Fibroblast of lung (primary cell): Measurements from ENCODE around the gene SLC25A51. TPM values are rescaled to one million over a fixed set of nuclear protein-coding genes. Genes with fewer than 3 reads are reported as not detected.

Source experiments
- DNase-seq, 2 donors: peaks; one replicate each; pipeline versions ENCODE4 v3.0.0 to v3.0.0-alpha.2; 2010; ENCODE audit warnings: low read depth in 2 of 2
- H2AFZ ChIP-seq: 2 replicates; pipeline ENCODE4 v1.5.1; 2012; ENCODE audit warnings: low read length, control low read depth, inconsistent platforms
- H3K27ac ChIP-seq: 2 replicates; pipeline ENCODE4 v1.5.1; 2011; ENCODE audit warnings: low read length, control low read depth; ENCODE audit not compliant: insufficient read depth
- H3K27me3 ChIP-seq: 2 replicates; pipeline ENCODE4 v1.5.1; 2011; ENCODE audit warnings: mild to moderate bottlenecking, low read length; ENCODE audit not compliant: control insufficient read depth, insufficient read depth
- H3K36me3 ChIP-seq: 2 replicates; pipeline ENCODE4 v1.5.1; 2011; ENCODE audit warnings: low read length; ENCODE audit not compliant: control insufficient read depth, insufficient read depth
- H3K4me1 ChIP-seq: 2 replicates; pipeline ENCODE4 v1.5.1; 2011; ENCODE audit warnings: low read length; ENCODE audit not compliant: control insufficient read depth, insufficient read depth; ENCODE audit errors: extremely low read depth
- H3K4me2 ChIP-seq: 2 replicates; pipeline ENCODE4 v1.5.1; 2011; ENCODE audit warnings: low read length, control low read depth; ENCODE audit not compliant: insufficient read depth; ENCODE audit errors: extremely low read depth
- H3K4me3 ChIP-seq, 4 experiments: fragments of 200-600 bp in 1 of 4; sonication (generic) in 1 of 4; replicated peaks in 1 of 4; 2 replicates each; pipeline ENCODE4 v1.5.1; 2011 to 2016; ENCODE audit warnings: low read length in 4 of 4, low read depth in 3 of 4, mild to moderate bottlenecking in 3 of 4, control low read depth in 2 of 4, inconsistent platforms in 1 of 4, mixed read lengths in 1 of 4; ENCODE audit not compliant: insufficient read depth in 1 of 4; ENCODE audit errors: control extremely low read depth in 1 of 4
- H3K79me2 ChIP-seq: 2 replicates; pipeline ENCODE4 v1.5.1; 2012; ENCODE audit warnings: mild to moderate bottlenecking, low read length, inconsistent platforms; ENCODE audit not compliant: control insufficient read depth, insufficient read depth
- H3K9ac ChIP-seq: 2 replicates; pipeline ENCODE4 v1.5.1; 2011; ENCODE audit warnings: mild to moderate bottlenecking, low read length, control low read depth; ENCODE audit not compliant: insufficient read depth
- H3K9me3 ChIP-seq: 2 replicates; pipeline ENCODE4 v1.5.1; 2012; ENCODE audit warnings: low read depth, low read length; ENCODE audit not compliant: control insufficient read depth, insufficient read depth
- H4K20me1 ChIP-seq: 2 replicates; pipeline ENCODE4 v1.5.1; 2011; ENCODE audit warnings: low read length; ENCODE audit not compliant: control insufficient read depth, insufficient read depth; ENCODE audit errors: extremely low read depth
- EZH2 ChIP-seq: IDR thresholded peaks from 2 replicates; pipeline ENCODE4 v1.5.1; 2012; ENCODE audit warnings: low read length, control low read depth, mild to moderate bottlenecking; ENCODE audit errors: missing control alignments
- polyA plus RNA-seq, 2 donors: library from polyadenylated mRNA; depleted of rRNA in 1 of 2; stranded (reverse) in 1 of 2; unstranded in 1 of 2; fragments of >200 nt; gene quantifications; 2 replicates each; pipeline ENCODE4 v1.2.1, GENCODE V29; 2011 to 2012; ENCODE audit warnings: missing spikeins in 1 of 2
- total RNA-seq: library from RNA; depleted of rRNA; stranded (reverse); fragments of >200 nt; gene quantifications from 2 replicates; pipeline ENCODE4 v1.2.1, GENCODE V29; 2014
- TF ChIP-seq, protein P1 (sequence below), 2 donors: IDR thresholded peaks in 1 of 2; conservative IDR thresholded peaks in 1 of 2; 1 replicate in 1 of 2; 2 replicates in 1 of 2; pipeline ENCODE4 v1.5.1; 2011 to 2012; ENCODE audit warnings: low read length in 2 of 2, control low read depth in 1 of 2, inconsistent platforms in 1 of 2, low read depth in 1 of 2, mild to moderate bottlenecking in 1 of 2

Gene SLC25A51
- total and polyA plus RNA-seq, 2 donors (not counting 1 experiment from before 2014, with no cell fraction given), result 39.3 to 100 TPM

DNA sequence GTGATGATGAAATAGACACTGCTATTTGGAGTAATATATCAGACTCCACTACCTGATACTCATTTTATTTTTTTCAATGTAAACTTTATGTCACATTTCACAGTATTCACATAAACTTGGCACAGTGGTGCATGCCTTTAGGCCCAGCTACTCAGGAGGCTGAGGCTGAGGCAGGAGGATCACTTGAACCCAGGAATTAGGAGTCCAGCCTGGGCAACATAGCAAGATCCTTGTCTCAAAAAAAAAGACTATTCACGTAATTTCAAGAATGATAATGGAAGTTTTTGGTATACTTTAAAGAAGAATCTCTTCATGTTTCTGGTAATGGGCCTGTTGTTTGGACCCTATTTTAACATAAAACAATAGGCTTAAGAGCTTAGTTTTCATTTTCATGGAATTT is 47.4 kb downstream of the SLC25A51 start:
- no peaks in the 10 kb centered on the region for H3K79me2 ChIP-seq
- no peak overlapping the region for H3K4me2 ChIP-seq
- no peak for DNase-seq
- no peaks in the 10 kb centered on the region for H4K20me1 ChIP-seq
- no peaks in the 10 kb centered on the region for H3K9me3 ChIP-seq
- H3K4me1 ChIP-seq, result no peaks in the 10 kb centered on the region
- no peak overlapping the region for H2AFZ ChIP-seq
- TF ChIP-seq EZH2, result no peak
- TF ChIP-seq, protein P1, sequence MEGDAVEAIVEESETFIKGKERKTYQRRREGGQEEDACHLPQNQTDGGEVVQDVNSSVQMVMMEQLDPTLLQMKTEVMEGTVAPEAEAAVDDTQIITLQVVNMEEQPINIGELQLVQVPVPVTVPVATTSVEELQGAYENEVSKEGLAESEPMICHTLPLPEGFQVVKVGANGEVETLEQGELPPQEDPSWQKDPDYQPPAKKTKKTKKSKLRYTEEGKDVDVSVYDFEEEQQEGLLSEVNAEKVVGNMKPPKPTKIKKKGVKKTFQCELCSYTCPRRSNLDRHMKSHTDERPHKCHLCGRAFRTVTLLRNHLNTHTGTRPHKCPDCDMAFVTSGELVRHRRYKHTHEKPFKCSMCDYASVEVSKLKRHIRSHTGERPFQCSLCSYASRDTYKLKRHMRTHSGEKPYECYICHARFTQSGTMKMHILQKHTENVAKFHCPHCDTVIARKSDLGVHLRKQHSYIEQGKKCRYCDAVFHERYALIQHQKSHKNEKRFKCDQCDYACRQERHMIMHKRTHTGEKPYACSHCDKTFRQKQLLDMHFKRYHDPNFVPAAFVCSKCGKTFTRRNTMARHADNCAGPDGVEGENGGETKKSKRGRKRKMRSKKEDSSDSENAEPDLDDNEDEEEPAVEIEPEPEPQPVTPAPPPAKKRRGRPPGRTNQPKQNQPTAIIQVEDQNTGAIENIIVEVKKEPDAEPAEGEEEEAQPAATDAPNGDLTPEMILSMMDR (conservative IDR thresholded peaks at IDR 0.05 in 1 of 2, IDR thresholded peaks at IDR 0.05 in 1 of 2; ENCODE audit: low read depth in 1 of 2, low read length in 2 of 2), result no peak
- H3K36me3 ChIP-seq, result peaks cover 6% of the 10 kb centered on the region
- no peak overlapping the region for H3K4me3 ChIP-seq
- H3K27me3 ChIP-seq, result no peaks in the 10 kb centered on the region
- H3K27ac ChIP-seq, result no peak overlapping the region
- no peak overlapping the region for H3K9ac ChIP-seq

DNA sequence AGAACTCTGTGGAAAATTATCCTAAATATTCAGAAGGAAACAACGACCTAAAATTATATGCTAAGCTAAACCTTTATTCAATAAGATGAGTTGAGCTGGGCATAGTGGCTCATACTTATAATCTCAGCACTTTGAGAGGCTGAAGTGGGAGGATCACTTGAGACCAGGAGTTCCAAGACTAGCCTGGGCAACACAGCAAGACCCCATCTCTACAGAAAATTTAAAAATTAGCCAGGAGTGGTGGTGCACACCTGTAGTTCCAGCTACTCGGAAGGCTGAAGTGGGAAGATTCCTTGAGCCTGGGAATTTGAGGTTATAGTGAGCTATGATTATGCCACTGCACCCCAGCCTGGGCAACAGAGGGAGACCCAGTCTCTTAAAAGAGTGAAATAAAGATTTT is 51.7 kb downstream of the SLC25A51 start:
- no peaks in the 10 kb centered on the region for H3K36me3 ChIP-seq

DNA sequence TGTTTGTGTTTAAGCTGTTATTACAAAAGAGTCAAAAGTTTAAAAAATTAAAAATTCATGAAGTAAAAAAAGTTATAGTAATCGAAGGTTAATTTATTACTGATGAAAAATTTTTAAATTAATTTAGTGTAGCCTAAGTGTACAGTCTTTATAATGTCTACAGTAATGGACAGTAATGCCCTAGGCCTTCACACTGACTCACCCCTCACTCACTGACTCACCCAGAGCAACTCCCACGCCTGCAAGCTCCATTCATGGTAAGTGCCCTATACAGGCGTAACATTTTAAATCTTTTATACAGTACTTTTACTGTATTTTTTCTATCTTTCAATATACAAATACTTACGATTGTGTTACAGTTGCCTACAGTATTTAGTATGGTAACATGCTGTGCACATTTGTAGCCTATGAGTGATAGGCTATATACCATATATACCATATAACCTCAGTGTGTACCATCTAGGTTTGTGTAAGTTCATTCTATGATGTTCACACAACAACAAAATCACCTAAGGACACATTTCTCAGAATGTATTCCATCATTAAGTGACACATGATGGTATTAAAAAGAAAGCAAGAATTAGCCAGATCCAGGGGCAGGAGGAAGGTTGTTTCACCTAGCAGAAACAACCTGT is 63.2 kb downstream of the SLC25A51 start:
- no peak overlapping the region for H3K9ac ChIP-seq
- peak; percentile 69 to 85 for DNase-seq
- H3K27ac ChIP-seq, result no peak overlapping the region
- H3K27me3 ChIP-seq, result no peaks in the 10 kb centered on the region
- H3K79me2 ChIP-seq, result no peaks in the 10 kb centered on the region
- no peak overlapping the region for H3K4me3 ChIP-seq
- no peak for TF ChIP-seq EZH2
- TF ChIP-seq, protein P1 (conservative IDR thresholded peaks at IDR 0.05 in 1 of 2, IDR thresholded peaks at IDR 0.05 in 1 of 2; ENCODE audit: low read depth in 1 of 2, low read length in 2 of 2), result no peak
- H3K36me3 ChIP-seq, result no peaks in the 10 kb centered on the region
- no peaks in the 10 kb centered on the region for H3K4me1 ChIP-seq
- no peaks in the 10 kb centered on the region for H3K9me3 ChIP-seq
- H2AFZ ChIP-seq, result no peak overlapping the region
- H4K20me1 ChIP-seq, result no peaks in the 10 kb centered on the region
- no peak overlapping the region for H3K4me2 ChIP-seq

More for the DNA sequence above, 51.7 kb downstream of the SLC25A51 start:
- H3K9me3 ChIP-seq, result no peaks in the 10 kb centered on the region
- no peaks in the 10 kb centered on the region for H3K79me2 ChIP-seq
- TF ChIP-seq EZH2, result no peak
- TF ChIP-seq, protein P1 (conservative IDR thresholded peaks at IDR 0.05 in 1 of 2, IDR thresholded peaks at IDR 0.05 in 1 of 2; ENCODE audit: low read depth in 1 of 2, low read length in 2 of 2), result no peak
- no peak overlapping the region for H3K4me2 ChIP-seq
- H4K20me1 ChIP-seq, result no peaks in the 10 kb centered on the region
- no peak overlapping the region for H3K4me3 ChIP-seq
- DNase-seq, result no peak
- no peaks in the 10 kb centered on the region for H3K4me1 ChIP-seq
- no peaks in the 10 kb centered on the region for H3K27me3 ChIP-seq
- H3K9ac ChIP-seq, result no peak overlapping the region
- H2AFZ ChIP-seq, result no peak overlapping the region
- no peak overlapping the region for H3K27ac ChIP-seq
